ENCODE measurements around the gene GINS1. TPM values are rescaled to one million over a fixed set of nuclear protein-coding genes. Genes with fewer than 3 reads are reported as not detected.
A peak's percentile ranks its signal among the peaks of the same experiment; 100 is the strongest.

GINS1 gene
- total RNA-seq, 2 experiments from 2014 or later, result 31.5 to 32.3 TPM

DNA sequence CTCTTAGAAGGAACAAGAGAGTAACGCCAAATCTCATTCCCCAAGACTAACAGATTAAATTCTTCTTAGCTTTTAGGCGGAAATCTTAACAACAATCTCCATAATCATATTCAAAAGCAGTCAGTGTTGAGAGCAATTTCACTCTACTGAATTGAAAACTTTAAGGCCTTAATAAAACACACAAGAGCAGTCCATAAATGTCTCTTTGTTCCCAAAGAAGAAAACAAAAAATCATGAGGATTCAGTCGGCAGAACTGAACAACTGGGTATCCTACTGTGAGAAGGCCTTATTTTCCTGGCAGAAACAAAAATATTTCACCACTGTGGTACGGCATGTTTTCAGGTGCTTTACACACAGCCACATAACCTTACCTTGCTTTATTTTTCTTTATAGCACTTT is 31.2 kb upstream of the GINS1 start:
- ChIA-PET CTCF (no interaction called here), POLR2A (no interaction called here)
- intact Hi-C loops (cut with micrococcal nuclease), result no loop called here
- Mint-ChIP-seq H3K4me3 (no peak overlapping the region), H3K4me1 (ENCODE audit: low read depth) (peaks cover 18% of the 10 kb centered on the region), H3K27ac (no peak overlapping the region), H3K36me3 (peaks cover 11% of the 10 kb centered on the region), H3K9me3 (no peaks in the 10 kb centered on the region), H3K27me3 (no peaks in the 10 kb centered on the region)
- no peak for DNase-seq

DNA sequence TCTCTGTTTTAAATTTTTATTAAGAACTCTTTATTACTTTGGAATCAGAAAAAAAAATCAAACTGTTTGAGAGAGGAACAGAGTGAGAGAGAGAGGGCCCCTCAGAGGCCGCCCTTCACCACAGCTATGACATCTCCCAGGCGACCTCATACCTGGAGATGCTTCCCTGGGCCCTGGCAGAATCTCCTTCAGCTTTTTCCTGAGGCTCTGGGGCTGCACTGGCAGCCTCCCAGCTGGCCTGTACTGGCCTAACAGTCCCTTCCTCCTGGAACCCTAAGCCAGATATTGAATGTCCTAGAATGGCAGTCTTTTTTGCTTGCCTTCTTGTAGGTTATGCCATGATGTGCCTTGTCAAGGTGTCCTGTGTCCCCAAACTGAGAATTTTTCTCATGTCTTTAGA is 30.6 kb upstream of the GINS1 start:
- intact Hi-C loops (cut with micrococcal nuclease), result no loop called here
- DNase-seq, result no peak
- no peaks in the 10 kb centered on the region for H3K27me3 Mint-ChIP-seq
- H3K36me3 Mint-ChIP-seq, result peaks cover 13% of the 10 kb centered on the region
- ChIA-PET POLR2A (no interaction called here), CTCF (no interaction called here)
- no peak overlapping the region for H3K27ac Mint-ChIP-seq
- no peak overlapping the region for H3K4me3 Mint-ChIP-seq
- peaks cover 15% of the 10 kb centered on the region for H3K4me1 Mint-ChIP-seq (ENCODE audit: low read depth)
- no peaks in the 10 kb centered on the region for H3K9me3 Mint-ChIP-seq

- ChIA-PET POLR2A (no interaction called here), CTCF (no interaction called here)
- Mint-ChIP-seq H3K9me3 (no peaks in the 10 kb centered on the region), H3K27ac (no peak overlapping the region), H3K36me3 (peaks cover 14% of the 10 kb centered on the region), H3K27me3 (no peaks in the 10 kb centered on the region), H3K4me1 (ENCODE audit: low read depth) (peaks cover 10% of the 10 kb centered on the region), H3K4me3 (no peak overlapping the region)
- intact Hi-C loops (cut with micrococcal nuclease), result no loop called here
- no peak for DNase-seq
These were observed 29.1 kb upstream of the GINS1 start for GRCh38 chr20:25378189-25378883.

- CTCF ChIA-PET, result no interaction called here
- POLR2A ChIA-PET, result no interaction called here
- intact Hi-C loops (cut with micrococcal nuclease), result no loop called here
- Mint-ChIP-seq H3K9me3 (no peaks in the 10 kb centered on the region), H3K27me3 (no peaks in the 10 kb centered on the region), H3K4me1 (ENCODE audit: low read depth) (peaks cover 8% of the 10 kb centered on the region), H3K4me3 (no peak overlapping the region), H3K27ac (no peak overlapping the region), H3K36me3 (peaks cover 9% of the 10 kb centered on the region)
- DNase-seq, result no peak
These were observed 28.4 kb upstream of the GINS1 start for GRCh38 chr20:25378884-25379733.

- DNase-seq, result no peak
- H3K9me3 Mint-ChIP-seq, result no peaks in the 10 kb centered on the region
- intact Hi-C loops (cut with micrococcal nuclease), result no loop called here
- H3K4me3 Mint-ChIP-seq, result no peak overlapping the region
- H3K4me1 Mint-ChIP-seq (ENCODE audit: low read depth), result peaks cover 6% of the 10 kb centered on the region
- peaks cover 3% of the 10 kb centered on the region for H3K36me3 Mint-ChIP-seq
- no peak overlapping the region for H3K27ac Mint-ChIP-seq
- ChIA-PET CTCF (no interaction called here), POLR2A (no interaction called here)
- H3K27me3 Mint-ChIP-seq, result no peaks in the 10 kb centered on the region
These were observed 26.4 kb upstream of the GINS1 start for GRCh38 chr20:25380945-25381614.

DNA sequence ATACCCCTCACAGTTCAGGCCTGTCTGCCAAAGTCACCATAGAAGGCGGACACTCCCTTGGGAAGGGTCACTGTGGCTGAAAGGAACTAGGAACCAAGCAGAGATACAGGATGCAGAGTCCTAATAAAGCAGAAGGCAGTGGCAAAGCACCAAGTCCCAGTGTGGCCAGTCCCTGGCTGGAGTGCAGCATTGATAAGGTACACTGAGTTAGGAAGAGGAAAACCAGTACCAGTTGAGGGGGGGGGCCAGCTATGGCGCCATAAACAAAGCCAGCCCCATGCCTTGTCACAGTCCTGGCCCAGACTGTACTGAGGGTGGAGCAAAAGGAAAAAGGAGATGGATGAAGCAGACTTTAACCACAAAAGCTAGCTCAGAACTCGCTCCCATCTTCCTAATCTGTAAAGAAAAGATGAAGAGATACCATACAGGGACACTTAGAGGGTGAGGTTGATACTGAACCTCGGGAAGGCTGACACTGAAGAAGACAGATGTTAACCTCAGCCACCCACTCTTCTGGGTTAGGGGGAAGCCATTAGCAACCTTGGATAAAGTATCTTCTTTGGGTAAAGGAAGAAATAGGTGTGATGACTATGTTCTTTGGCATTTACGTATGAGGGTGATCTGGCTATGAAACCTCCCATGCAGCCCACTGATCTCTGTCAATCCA is 24.6 kb upstream of the GINS1 start:
- DNase-seq, result no peak
- Mint-ChIP-seq H3K4me1 (ENCODE audit: low read depth) (peaks cover 6% of the 10 kb centered on the region), H3K36me3 (peaks cover 3% of the 10 kb centered on the region), H3K9me3 (no peaks in the 10 kb centered on the region), H3K27ac (no peak overlapping the region), H3K27me3 (no peaks in the 10 kb centered on the region), H3K4me3 (no peak overlapping the region)
- intact Hi-C loops (cut with micrococcal nuclease), result no loop called here
- ChIA-PET POLR2A (no interaction called here), CTCF (interaction anchor here (0.6 kb wide), 1 partner anchor 393 kb away, joined by 3 read pairs; no protein-coding TSS in a partner anchor)

GRCh38 chr20:25389401-25389857 is 18.0 kb upstream of the GINS1 start:
- Mint-ChIP-seq H3K4me1 (ENCODE audit: low read depth) (peaks cover 12% of the 10 kb centered on the region), H3K27me3 (no peaks in the 10 kb centered on the region), H3K36me3 (peaks cover 6% of the 10 kb centered on the region), H3K27ac (peak overlapping the region; percentile 54), H3K9me3 (no peaks in the 10 kb centered on the region), H3K4me3 (peak overlapping the region; percentile 83)
- DNase-seq, result no peak
- POLR2A ChIA-PET, result no interaction called here
- CTCF ChIA-PET, result no interaction called here
- intact Hi-C loops (cut with micrococcal nuclease), result no loop called here

DNA sequence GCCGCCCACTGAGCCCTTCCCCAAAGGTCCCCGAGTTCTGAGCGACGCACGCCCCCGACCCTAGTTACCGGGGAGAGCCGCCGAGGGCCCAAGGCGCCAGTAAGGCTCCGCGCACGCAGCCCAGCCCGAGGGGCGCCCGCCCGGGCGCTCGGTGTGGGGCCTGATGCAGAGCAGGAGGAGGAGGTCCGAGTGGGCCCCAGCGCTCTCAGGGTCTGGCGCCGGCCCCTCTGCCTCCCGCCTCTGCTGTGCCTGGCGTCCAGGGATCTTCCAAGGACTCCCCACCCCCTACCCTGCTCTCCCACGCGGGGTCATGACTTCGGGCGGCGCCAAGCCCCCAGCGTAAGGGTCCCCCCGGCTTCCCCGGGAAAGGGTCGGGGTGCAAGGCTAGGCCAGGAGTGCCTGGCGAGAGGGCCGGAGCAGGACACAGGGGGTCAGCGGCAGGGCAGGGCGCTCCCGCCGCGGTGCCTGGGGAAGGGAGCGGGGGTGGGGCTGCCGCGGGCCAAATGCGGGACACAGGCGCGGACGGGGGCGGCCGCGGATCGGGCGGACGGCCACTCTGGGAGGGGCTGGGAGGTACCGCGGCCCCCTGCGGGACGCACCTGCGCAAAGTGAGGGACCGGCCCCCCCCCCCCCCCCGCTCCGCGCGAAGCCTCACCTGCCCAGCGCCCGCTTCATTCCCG is 17.5 kb upstream of the GINS1 start:
- Mint-ChIP-seq H3K36me3 (peaks cover 6% of the 10 kb centered on the region), H3K4me1 (ENCODE audit: low read depth) (peaks cover 12% of the 10 kb centered on the region), H3K27me3 (no peaks in the 10 kb centered on the region), H3K27ac (peak overlapping the region; percentile 54), H3K4me3 (peak overlapping the region; percentile 83), H3K9me3 (no peaks in the 10 kb centered on the region)
- ChIA-PET POLR2A (interaction anchor here (2.6 kb wide), 1 partner anchor 18 kb away, joined by 14 read pairs; the partner anchor contains the start of gene GINS1), CTCF (interaction anchor here (0.7 to 1.7 kb wide), 2 partner anchors 80 to 143 kb away, joined by 3 to 5 read pairs; partner anchors contain the start of gene PYGB)
- intact Hi-C loops (cut with micrococcal nuclease), result loop anchor here (1.0 to 5.0 kb wide), 7 partner anchors 17 to 443 kb away; partner anchors contain the start of genes APMAP, CST7, GINS1 and PYGB
- peak; percentile 38 for DNase-seq

DNA sequence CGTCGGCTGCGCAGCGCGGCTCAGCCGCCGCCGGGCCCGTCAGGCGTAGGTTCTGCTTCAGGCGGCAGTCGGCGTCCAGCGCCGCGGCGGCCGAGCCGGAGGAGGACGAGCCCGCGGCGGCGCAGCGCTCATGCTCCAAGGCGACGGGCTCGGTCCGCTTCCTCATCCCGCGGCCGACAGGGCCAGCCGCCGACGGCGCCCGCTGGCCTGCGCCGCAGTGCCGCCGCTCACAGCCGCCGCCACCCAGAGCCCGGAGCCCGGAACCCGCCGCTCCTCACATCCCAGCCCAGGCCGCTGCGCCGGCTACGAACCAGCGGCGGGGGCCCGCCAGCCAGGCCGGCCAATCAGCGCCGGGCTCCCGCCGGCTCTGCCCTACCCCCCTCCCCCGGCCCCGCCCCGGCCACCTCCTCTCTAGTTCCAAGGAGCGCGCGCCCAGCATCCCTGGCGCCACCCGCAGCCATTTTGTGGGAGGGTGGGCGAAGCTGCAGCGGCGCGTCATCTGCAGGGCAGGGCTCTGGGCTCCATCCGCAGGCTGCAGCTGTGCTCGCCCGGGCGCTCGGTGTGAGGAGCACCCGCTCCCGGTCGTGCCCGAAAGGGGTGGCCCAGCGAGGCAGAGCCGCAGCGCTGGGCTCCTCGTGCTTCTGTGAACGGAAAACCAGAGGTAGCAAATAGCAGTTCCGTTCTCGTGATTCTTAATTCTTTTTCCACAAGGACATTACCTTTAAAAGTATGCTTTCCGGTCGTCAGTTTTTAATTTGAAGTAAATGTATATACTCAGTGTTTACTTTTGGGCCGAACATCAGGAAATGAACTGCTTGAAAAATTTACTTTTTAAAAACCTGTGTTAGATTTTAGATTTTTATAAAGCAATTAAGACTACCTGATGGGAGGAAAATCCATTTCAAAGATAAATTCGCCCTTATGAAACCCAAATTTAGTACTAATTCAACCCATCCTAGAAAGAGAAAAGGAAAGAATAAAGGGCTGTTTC is 16.6 kb upstream of the GINS1 start, which contains the start of gene ABHD12:
Gene ABHD12 (minus strand): TSS at position 298 of the 991 bp plus-strand sequence. CDS start 132 bp downstream, at position 166.
- H3K27ac Mint-ChIP-seq, result peak within 1 kb of the TSS; percentile 83
- peaks cover 6% of the 10 kb centered on the region for H3K36me3 Mint-ChIP-seq
- H3K4me3 Mint-ChIP-seq, result peak within 1 kb of the TSS; percentile 88
- peaks cover 12% of the 10 kb centered on the region for H3K4me1 Mint-ChIP-seq (ENCODE audit: low read depth)
- CTCF ChIA-PET, result interaction anchor here (0.6 to 1.7 kb wide), 5 partner anchors 9 to 144 kb away, joined by 3 to 5 read pairs (median 3); partner anchors contain the start of genes GINS1 and PYGB
- POLR2A ChIA-PET, result interaction anchor here (2.6 kb wide), 1 partner anchor 17 kb away, joined by 14 read pairs; the partner anchor contains the start of gene GINS1
- H3K9me3 Mint-ChIP-seq, result no peaks in the 10 kb centered on the region
- H3K27me3 Mint-ChIP-seq, result no peaks in the 10 kb centered on the region
- intact Hi-C loops (cut with micrococcal nuclease), result loop anchor here (1.0 to 5.0 kb wide), 7 partner anchors 16 to 444 kb away; partner anchors contain the start of genes APMAP, CST7, GINS1 and PYGB
- DNase-seq, result peak; percentile 97

GRCh38 chr20:25394276-25394675 is 13.2 kb upstream of the GINS1 start:
- Mint-ChIP-seq H3K4me1 (ENCODE audit: low read depth) (peaks cover 6% of the 10 kb centered on the region), H3K27me3 (no peaks in the 10 kb centered on the region), H3K4me3 (no peak overlapping the region), H3K36me3 (peaks cover under 1% of the 10 kb centered on the region), H3K9me3 (no peaks in the 10 kb centered on the region), H3K27ac (no peak overlapping the region)
- DNase-seq, result no peak
- intact Hi-C loops (cut with micrococcal nuclease), result loop anchor here (5.0 kb wide), 3 partner anchors 147 to 447 kb away; partner anchors contain the start of genes APMAP, CST7 and PYGB
- POLR2A ChIA-PET, result no interaction called here
- CTCF ChIA-PET, result no interaction called here

Measured in activated CD4-positive, alpha-beta memory T cell treated with anti-CD3 and anti-CD28 coated beads for 36 hours (primary cell).